Cardiac fibroblast (primary cell): ENCODE data around the gene NLRC5.
A peak's percentile ranks its signal among the peaks of the same experiment; 100 is the strongest.

ENCODE experiments used
- DNase-seq, 2 donors: peaks; one replicate each; pipeline versions ENCODE4 v3.0.0 to v3.0.0-alpha.2; 2010; ENCODE audit warnings: low read depth in 2 of 2
- H3K4me3 ChIP-seq, 2 donors: replicated peaks in 1 of 2; 1 replicate in 1 of 2; 2 replicates in 1 of 2; pipeline ENCODE4 v1.5.1; 2011; ENCODE audit warnings: low read depth in 2 of 2, low read length in 2 of 2, mild to moderate bottlenecking in 2 of 2, moderate library complexity in 1 of 2
- CTCF ChIP-seq: IDR thresholded peaks from one replicate; pipeline ENCODE4 v1.5.1; 2011; ENCODE audit warnings: low read depth, mild to moderate bottlenecking, low read length, inconsistent platforms

NLRC5 gene

GRCh38 chr16:57084257-57084770, 95.0 kb downstream of the NLRC5 start:
- H3K4me3 ChIP-seq = no peak overlapping the region
- peak; percentile 78 to 80 for DNase-seq
- TF ChIP-seq CTCF = peak; percentile 97

GRCh38 chr16:57084996-57085395, 95.6 kb downstream of the NLRC5 start:
- no peak for TF ChIP-seq CTCF
- DNase-seq = no peak
- no peak overlapping the region for H3K4me3 ChIP-seq

- no peak for DNase-seq
- no peak for TF ChIP-seq CTCF
- H3K4me3 ChIP-seq = no peak overlapping the region
These were observed 97.6 kb downstream of the NLRC5 start for GRCh38 chr16:57087003-57087402.

- no peak for TF ChIP-seq CTCF
- no peak for DNase-seq
These were observed 100.0 kb downstream of the NLRC5 start for GRCh38 chr16:57089406-57089805.

GRCh38 chr16:57091200-57091974, 102.0 kb downstream of the NLRC5 start:
- peak; percentile 25 to 38 for DNase-seq
- no peak for TF ChIP-seq CTCF
- peak overlapping the region in 1 of 2 donors; percentile 71 for H3K4me3 ChIP-seq

More at GRCh38 chr16:57089406-57089805, 100.0 kb downstream of the NLRC5 start:
- H3K4me3 ChIP-seq = no peak overlapping the region

- no peak for TF ChIP-seq CTCF
- peak within 1 kb of the TSS; percentile 60 to 71 for H3K4me3 ChIP-seq
- DNase-seq = peak; percentile 31 to 56
These were observed 102.8 kb downstream of the NLRC5 start, which contains the start of gene CPNE2 for GRCh38 chr16:57091975-57092785. TSS of gene CPNE2 (plus strand) at chr16:57092583. CDS start at chr16:57110743, 18,160 bp downstream.
